ENCODE measurements around the gene KASH5.

KASH5 gene

GRCh38 chr19:49396738-49397505 is 8.9 kb downstream of the KASH5 start:
- no peak overlapping the region for H4K12ac ChIP-seq (ENCODE audit: low read depth, low read length)
- no peak overlapping the region for H2AFZ ChIP-seq (ENCODE audit: insufficient read depth, low read length, poor library complexity)
- no peak overlapping the region for H3K18ac ChIP-seq (ENCODE audit: low read length)
- H4K91ac ChIP-seq (ENCODE audit: low read depth, low read length) = no peak overlapping the region
- H3K9me3 ChIP-seq (ENCODE audit: insufficient read depth, low read depth, low read length) = no peaks in the 10 kb centered on the region
- WGBS (ENCODE audit: extremely low coverage, insufficient coverage, insufficient read length) = no CpG with 5 or more reads among the region's 8 CpGs
- no peak overlapping the region for H4K8ac ChIP-seq (ENCODE audit: low read depth, low read length)
- H2BK120ac ChIP-seq (ENCODE audit: insufficient read depth, low read length, poor library complexity) = no peak overlapping the region
- H3K4me3 ChIP-seq (ENCODE audit: low read depth, low read length) = no peak overlapping the region
- DNase-seq = no peak
- H3K79me1 ChIP-seq (ENCODE audit: low read length) = no peaks in the 10 kb centered on the region
- H3K9ac ChIP-seq (ENCODE audit: low read length) = no peak overlapping the region
- no peaks in the 10 kb centered on the region for H3K4me1 ChIP-seq (ENCODE audit: control insufficient read depth in 1 of 2, insufficient read depth in 2 of 2, low read length in 2 of 2)
- no peaks in the 10 kb centered on the region for H3K27me3 ChIP-seq (ENCODE audit: insufficient read depth, low read length)
- H2BK5ac ChIP-seq (ENCODE audit: low read depth, low read length, poor library complexity) = no peak overlapping the region
- no peak overlapping the region for H3K4ac ChIP-seq (ENCODE audit: low read depth, low read length)
- H2AK5ac ChIP-seq (ENCODE audit: low read length) = no peak overlapping the region
- no peaks in the 10 kb centered on the region for H3K36me3 ChIP-seq (ENCODE audit: control insufficient read depth in 1 of 2, insufficient read depth in 2 of 2, low read length in 2 of 2)
- H3K27ac ChIP-seq (ENCODE audit: low read depth, low read length) = no peak overlapping the region
- H3K79me2 ChIP-seq (ENCODE audit: control insufficient read depth, insufficient read depth, low read length, poor library complexity) = no peaks in the 10 kb centered on the region
- H3K4me2 ChIP-seq (ENCODE audit: low read length) = no peak overlapping the region
- no peak overlapping the region for H3K14ac ChIP-seq (ENCODE audit: low read length)
- no peak overlapping the region for H2BK12ac ChIP-seq (ENCODE audit: low read length)
- no peak overlapping the region for H3K23ac ChIP-seq (ENCODE audit: low read length)

GRCh38 chr19:49398001-49398615 is 10.1 kb downstream of the KASH5 start:
- Histone ChIP-seq H3K14ac (ENCODE audit: low read length) (no peak overlapping the region), H3K9ac (ENCODE audit: low read length) (no peak overlapping the region), H3K79me1 (ENCODE audit: low read length) (no peaks in the 10 kb centered on the region), H2AK5ac (ENCODE audit: low read length) (no peak overlapping the region), H3K23ac (ENCODE audit: low read length) (no peak overlapping the region), H3K36me3 (ENCODE audit: control insufficient read depth in 1 of 2, insufficient read depth in 2 of 2, low read length in 2 of 2) (no peaks in the 10 kb centered on the region), H3K79me2 (ENCODE audit: control insufficient read depth, insufficient read depth, low read length, poor library complexity) (no peaks in the 10 kb centered on the region), H2AFZ (ENCODE audit: insufficient read depth, low read length, poor library complexity) (no peak overlapping the region), H4K91ac (ENCODE audit: low read depth, low read length) (no peak overlapping the region), H3K9me3 (ENCODE audit: insufficient read depth, low read depth, low read length) (no peaks in the 10 kb centered on the region), H2BK12ac (ENCODE audit: low read length) (no peak overlapping the region), H3K18ac (ENCODE audit: low read length) (no peak overlapping the region), H3K27me3 (ENCODE audit: insufficient read depth, low read length) (no peaks in the 10 kb centered on the region), H2BK120ac (ENCODE audit: insufficient read depth, low read length, poor library complexity) (no peak overlapping the region), H3K4me1 (ENCODE audit: control insufficient read depth in 1 of 2, insufficient read depth in 2 of 2, low read length in 2 of 2) (no peaks in the 10 kb centered on the region), H3K4me3 (ENCODE audit: low read depth, low read length) (no peak overlapping the region), H4K8ac (ENCODE audit: low read depth, low read length) (no peak overlapping the region), H2BK5ac (ENCODE audit: low read depth, low read length, poor library complexity) (no peak overlapping the region), H3K4ac (ENCODE audit: low read depth, low read length) (no peak overlapping the region), H4K12ac (ENCODE audit: low read depth, low read length) (no peak overlapping the region), H3K27ac (ENCODE audit: low read depth, low read length) (no peak overlapping the region), H3K4me2 (ENCODE audit: low read length) (no peak overlapping the region)
- no CpG with 5 or more reads among the region's 11 CpGs for WGBS (ENCODE audit: extremely low coverage, insufficient coverage, insufficient read length)
- DNase-seq = no peak

- Histone ChIP-seq H3K4me2 (ENCODE audit: low read length) (no peak overlapping the region), H3K4me1 (ENCODE audit: control insufficient read depth in 1 of 2, insufficient read depth in 2 of 2, low read length in 2 of 2) (peaks cover 4 to 6% of the 10 kb centered on the region in 2 experiments), H4K8ac (ENCODE audit: low read depth, low read length) (no peak overlapping the region), H3K36me3 (ENCODE audit: control insufficient read depth in 1 of 2, insufficient read depth in 2 of 2, low read length in 2 of 2) (no peaks in the 10 kb centered on the region), H2BK120ac (ENCODE audit: insufficient read depth, low read length, poor library complexity) (no peak overlapping the region), H3K27me3 (ENCODE audit: insufficient read depth, low read length) (no peaks in the 10 kb centered on the region), H2AFZ (ENCODE audit: insufficient read depth, low read length, poor library complexity) (no peak overlapping the region), H3K9ac (ENCODE audit: low read length) (no peak overlapping the region), H3K14ac (ENCODE audit: low read length) (no peak overlapping the region), H3K79me1 (ENCODE audit: low read length) (no peaks in the 10 kb centered on the region), H3K18ac (ENCODE audit: low read length) (no peak overlapping the region), H3K4me3 (ENCODE audit: low read depth, low read length) (no peak overlapping the region), H2BK5ac (ENCODE audit: low read depth, low read length, poor library complexity) (no peak overlapping the region), H3K23ac (ENCODE audit: low read length) (no peak overlapping the region), H2BK12ac (ENCODE audit: low read length) (no peak overlapping the region), H4K12ac (ENCODE audit: low read depth, low read length) (no peak overlapping the region), H3K9me3 (ENCODE audit: insufficient read depth, low read depth, low read length) (peaks cover 1% of the 10 kb centered on the region), H3K4ac (ENCODE audit: low read depth, low read length) (no peak overlapping the region), H3K79me2 (ENCODE audit: control insufficient read depth, insufficient read depth, low read length, poor library complexity) (no peaks in the 10 kb centered on the region), H3K27ac (ENCODE audit: low read depth, low read length) (no peak overlapping the region), H4K91ac (ENCODE audit: low read depth, low read length) (no peak overlapping the region), H2AK5ac (ENCODE audit: low read length) (no peak overlapping the region)
- DNase-seq = no peak
- WGBS (ENCODE audit: extremely low coverage, insufficient coverage, insufficient read length) = no CpG with 5 or more reads among the region's 6 CpGs
Observed at GRCh38 chr19:49398931-49399330, 10.9 kb downstream of the KASH5 start.

GRCh38 chr19:49400029-49400428 is 12.0 kb downstream of the KASH5 start:
- H3K79me1 ChIP-seq (ENCODE audit: low read length) = no peaks in the 10 kb centered on the region

More at GRCh38 chr19:49400029-49400428, 12.0 kb downstream of the KASH5 start:
- Histone ChIP-seq H3K9me3 (ENCODE audit: insufficient read depth, low read depth, low read length) (peaks cover 3% of the 10 kb centered on the region), H3K27ac (ENCODE audit: low read depth, low read length) (no peak overlapping the region), H3K18ac (ENCODE audit: low read length) (no peak overlapping the region), H4K8ac (ENCODE audit: low read depth, low read length) (no peak overlapping the region), H3K27me3 (ENCODE audit: insufficient read depth, low read length) (no peaks in the 10 kb centered on the region), H3K14ac (ENCODE audit: low read length) (no peak overlapping the region), H3K4me2 (ENCODE audit: low read length) (no peak overlapping the region), H2AK5ac (ENCODE audit: low read length) (no peak overlapping the region), H2AFZ (ENCODE audit: insufficient read depth, low read length, poor library complexity) (no peak overlapping the region), H3K23ac (ENCODE audit: low read length) (no peak overlapping the region), H4K91ac (ENCODE audit: low read depth, low read length) (no peak overlapping the region), H2BK120ac (ENCODE audit: insufficient read depth, low read length, poor library complexity) (no peak overlapping the region), H3K36me3 (ENCODE audit: control insufficient read depth in 1 of 2, insufficient read depth in 2 of 2, low read length in 2 of 2) (no peaks in the 10 kb centered on the region), H2BK12ac (ENCODE audit: low read length) (no peak overlapping the region), H3K4me1 (ENCODE audit: control insufficient read depth in 1 of 2, insufficient read depth in 2 of 2, low read length in 2 of 2) (peaks cover 4 to 8% of the 10 kb centered on the region in 2 experiments), H3K9ac (ENCODE audit: low read length) (no peak overlapping the region), H4K12ac (ENCODE audit: low read depth, low read length) (no peak overlapping the region), H3K4ac (ENCODE audit: low read depth, low read length) (no peak overlapping the region), H3K4me3 (ENCODE audit: low read depth, low read length) (no peak overlapping the region), H2BK5ac (ENCODE audit: low read depth, low read length, poor library complexity) (no peak overlapping the region), H3K79me2 (ENCODE audit: control insufficient read depth, insufficient read depth, low read length, poor library complexity) (no peaks in the 10 kb centered on the region)
- WGBS (ENCODE audit: extremely low coverage, insufficient coverage, insufficient read length) = no CpG with 5 or more reads among the region's 6 CpGs
- DNase-seq = peak; percentile 16 to 37

Data from trophoblast cell (in vitro differentiated cells and primary cell).